GM23338 (cell line): ENCODE measurements around the gene ZNF385B. TPM values are rescaled to one million over a fixed set of nuclear protein-coding genes. Genes with fewer than 3 reads are reported as not detected.

Source experiments
- ATAC-seq: fragments of 200-7000 bp; cut with Tn5 transposase; 3 replicates; pipeline ENCODE4 v1.9.1; 2020
- DNase-seq: peaks from one replicate; pipeline ENCODE4 v3.0.0-alpha.2; 2015; ENCODE audit warnings: low spot score
- H2AFZ ChIP-seq: fragments of 200-600 bp; sonication (generic); 2 replicates; pipeline ENCODE4 v1.8.0; 2016; ENCODE audit warnings: antibody characterized with exemption, mild to moderate bottlenecking, moderate library complexity
- H3F3A ChIP-seq: fragments of 200-600 bp; sonication (generic); replicated peaks from 2 replicates; pipeline ENCODE4 v1.8.0; 2017; ENCODE audit warnings: antibody characterized with exemption, mixed run types, low read depth
- H3K27ac ChIP-seq: fragments of 200-600 bp; sonication (generic); 2 replicates; pipeline ENCODE4 v1.6.1; 2016; ENCODE audit warnings: low read depth
- H3K27me3 ChIP-seq: fragments of 200-600 bp; sonication (generic); 2 replicates; pipeline ENCODE4 v1.8.0; 2016; ENCODE audit warnings: mild to moderate bottlenecking, mixed run types, moderate library complexity; ENCODE audit not compliant: insufficient read depth
- H3K36me3 ChIP-seq: fragments of 200-600 bp; sonication (generic); 2 replicates; pipeline ENCODE4 v1.8.0; 2016; ENCODE audit warnings: mild to moderate bottlenecking; ENCODE audit not compliant: insufficient read depth
- H3K4me1 ChIP-seq: fragments of 200-600 bp; sonication (generic); 2 replicates; pipeline ENCODE4 v1.8.0; 2016; ENCODE audit warnings: mild to moderate bottlenecking, moderate library complexity; ENCODE audit not compliant: insufficient read depth
- H3K4me2 ChIP-seq: fragments of 200-600 bp; sonication (generic); 2 replicates; pipeline ENCODE4 v1.7.1; 2017; ENCODE audit warnings: mixed run types
- H3K4me3 ChIP-seq: fragments of 200-600 bp; sonication (generic); 2 replicates; pipeline ENCODE4 v1.6.1; 2016; ENCODE audit warnings: mixed run types
- H3K79me2 ChIP-seq: fragments of 200-600 bp; sonication (generic); replicated peaks from 2 replicates; pipeline ENCODE4 v1.8.0; 2017; ENCODE audit warnings: mild to moderate bottlenecking; ENCODE audit not compliant: insufficient read depth
- H3K9me2 ChIP-seq: fragments of 200-600 bp; sonication (generic); 2 replicates; pipeline ENCODE4 v1.8.0; 2017; ENCODE audit not compliant: insufficient read depth
- H4K20me1 ChIP-seq: fragments of 200-600 bp; sonication (generic); replicated peaks from 2 replicates; pipeline ENCODE4 v1.8.0; 2017; ENCODE audit warnings: mild to moderate bottlenecking; ENCODE audit not compliant: insufficient read depth
- H3K27ac Mint-ChIP-seq: 2 replicates; pipeline ENCODE4 v1.8.0; 2020; ENCODE audit warnings: inconsistent platforms, mild to moderate bottlenecking, moderate library complexity, mixed read lengths
- H3K27me3 Mint-ChIP-seq: 3 replicates; pipeline ENCODE4 v1.8.0; 2022; ENCODE audit warnings: low read depth, mild to moderate bottlenecking, moderate library complexity, mixed read lengths, inconsistent platforms; ENCODE audit not compliant: insufficient read depth, poor library complexity
- H3K36me3 Mint-ChIP-seq: 3 replicates; pipeline ENCODE4 v1.8.0; 2021; ENCODE audit warnings: low read depth, mild to moderate bottlenecking, inconsistent platforms, moderate library complexity, mixed read lengths
- H3K4me1 Mint-ChIP-seq: 3 replicates; pipeline ENCODE4 v1.8.0; 2020; ENCODE audit warnings: mild to moderate bottlenecking, inconsistent platforms, mixed read lengths
- H3K4me3 Mint-ChIP-seq: 3 replicates; pipeline ENCODE4 v1.8.0; 2021; ENCODE audit warnings: moderate library complexity, mild to moderate bottlenecking, inconsistent platforms, mixed read lengths
- H3K9me3 Mint-ChIP-seq: 3 replicates; pipeline ENCODE4 v1.8.0; 2020; ENCODE audit warnings: moderate library complexity, mild to moderate bottlenecking, inconsistent platforms, mixed read lengths
- CREB1 ChIP-seq: fragments of 250-450 bp; sonication (Bioruptor Pico); IDR thresholded peaks from 2 replicates; pipeline ENCODE4 v1.5.0; 2020; ENCODE audit warnings: low read depth, mild to moderate bottlenecking, moderate library complexity
- EZH2 ChIP-seq: fragments of 200-600 bp; sonication (generic); IDR thresholded peaks from one replicate; pipeline ENCODE4 v1.8.0; 2017; ENCODE audit warnings: antibody characterized with exemption, mild to moderate bottlenecking, low read depth; ENCODE audit not compliant: unreplicated experiment
- EZH2phosphoT487 ChIP-seq: fragments of 200-600 bp; sonication (generic); IDR thresholded peaks from one replicate; pipeline ENCODE4 v1.8.1; 2018; ENCODE audit warnings: antibody characterized with exemption; ENCODE audit not compliant: unreplicated experiment
- JUNB ChIP-seq: IDR thresholded peaks from one replicate; pipeline ENCODE4 v1.6.1; 2016; ENCODE audit warnings: antibody characterized with exemption; ENCODE audit not compliant: unreplicated experiment
- NANOG ChIP-seq: IDR thresholded peaks from 2 replicates; pipeline ENCODE4 v1.6.1; 2016; ENCODE audit warnings: antibody characterized with exemption, borderline replicate concordance
- POLR2AphosphoS5 ChIP-seq: IDR thresholded peaks from 2 replicates; pipeline ENCODE4 v1.6.1; 2016; ENCODE audit warnings: antibody characterized with exemption, low read depth
- STAT1 ChIP-seq: IDR thresholded peaks from one replicate; pipeline ENCODE4 v1.6.1; 2016; ENCODE audit warnings: antibody characterized with exemption; ENCODE audit not compliant: unreplicated experiment
- ZNF114 ChIP-seq: fragments of 250-450 bp; sonication (Bioruptor Pico); IDR thresholded peaks from 2 replicates; pipeline ENCODE4 v1.5.0; 2020; ENCODE audit warnings: mild to moderate bottlenecking, moderate library complexity
- ZNF331 ChIP-seq: fragments of 250-450 bp; sonication (Bioruptor Pico); IDR thresholded peaks from 2 replicates; pipeline ENCODE4 v1.5.0; 2020; ENCODE audit warnings: low read depth, mild to moderate bottlenecking, moderate library complexity
- polyA plus RNA-seq: library from polyadenylated mRNA; unstranded; fragments of >200 nt; fragmentation: Nextera tagmentation; extraction: Ambion mirVana; gene quantifications from 2 replicates; pipeline ENCODE4 v1.2.1, GENCODE V29; 2016
- total RNA-seq: library from RNA; depleted of rRNA; stranded (reverse); fragments of >200 nt; shearing (Covaris generic); gene quantifications from 2 replicates; pipeline ENCODE4 v1.2.3, GENCODE V29; 2014
- TF ChIP-seq, protein P1 (sequence below): fragments of 250-450 bp; sonication (Bioruptor Pico); IDR thresholded peaks from 2 replicates; pipeline ENCODE4 v1.5.0; 2020; ENCODE audit warnings: mild to moderate bottlenecking, moderate library complexity
- TF ChIP-seq, protein P2 (sequence below), 2 experiments: fragments of 200-600 bp in 1 of 2; sonication (generic) in 1 of 2; conservative IDR thresholded peaks; 2 replicates each; pipeline versions ENCODE4 v1.5.1 to v1.6.1; 2016 to 2017; ENCODE audit warnings: antibody characterized with exemption in 2 of 2, low read depth in 2 of 2, mild to moderate bottlenecking in 2 of 2, moderate library complexity in 1 of 2
- TF ChIP-seq, protein P3 (sequence below): IDR thresholded peaks from one replicate; pipeline ENCODE4 v1.6.1; 2018; ENCODE audit warnings: antibody characterized with exemption; ENCODE audit not compliant: unreplicated experiment
- TF ChIP-seq, protein P4 (sequence below): IDR thresholded peaks from 2 replicates; pipeline ENCODE4 v1.6.1; 2016; ENCODE audit warnings: antibody characterized with exemption

Gene ZNF385B
- total and polyA plus RNA-seq, 2 experiments from 2014 or later = 1.5 to 4.6 TPM

DNA sequence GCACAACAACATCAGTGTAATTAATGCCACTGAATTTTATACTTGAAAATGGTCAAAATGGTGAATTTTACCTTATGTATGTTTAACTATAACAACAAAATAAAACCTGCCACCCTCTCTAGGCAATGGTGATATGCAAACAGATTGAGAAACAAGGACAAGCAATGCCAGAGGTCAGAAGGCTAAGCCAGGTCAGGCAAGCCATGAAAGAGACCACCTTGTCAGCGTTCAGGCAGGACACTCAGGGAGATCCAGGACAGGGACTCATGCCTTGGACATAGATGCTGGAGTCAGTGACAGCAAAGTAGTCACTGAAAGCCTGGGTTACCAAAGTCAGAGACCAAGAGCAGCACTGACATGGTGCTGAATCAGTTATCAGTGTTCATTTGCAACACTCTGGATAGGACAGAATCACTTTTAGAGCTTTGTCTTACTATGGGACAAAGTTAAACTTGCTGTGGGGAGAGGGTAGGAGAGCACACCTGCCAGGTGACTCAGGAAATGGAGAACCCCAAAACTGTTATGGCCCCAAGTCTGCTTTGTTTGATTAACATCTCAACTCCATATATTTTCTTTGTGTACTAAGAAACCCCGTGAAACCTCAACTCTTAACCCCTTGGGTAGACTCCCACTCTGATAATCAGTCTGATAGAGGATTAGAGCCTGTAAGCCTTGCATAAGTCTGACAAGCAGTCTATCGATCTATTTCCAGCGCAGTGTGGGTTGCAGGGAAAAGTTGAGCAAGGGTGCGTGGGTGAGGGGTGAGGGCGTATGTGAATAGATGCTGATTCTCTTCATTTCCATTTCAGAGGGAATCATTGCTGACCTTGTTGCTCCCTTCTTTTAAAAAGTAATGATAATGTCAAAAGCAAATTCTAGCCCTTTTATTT, 48.7 kb upstream of the ZNF385B start:
- Histone ChIP-seq H3K9me2 (no peaks in the 10 kb centered on the region), H3K79me2 (no peaks in the 10 kb centered on the region), H3K4me2 (peak overlapping the region; percentile 72), H3K27me3 (no peaks in the 10 kb centered on the region), H3K27ac (no peak overlapping the region), H3K4me3 (no peak overlapping the region), H3K36me3 (no peaks in the 10 kb centered on the region), H3F3A (no peaks in the 10 kb centered on the region), H3K4me1 (peaks cover 14% of the 10 kb centered on the region), H4K20me1 (no peaks in the 10 kb centered on the region), H2AFZ (peak overlapping the region; percentile 57)
- Mint-ChIP-seq H3K4me1 (peaks cover 18% of the 10 kb centered on the region), H3K36me3 (no peaks in the 10 kb centered on the region), H3K9me3 (no peaks in the 10 kb centered on the region), H3K27ac (peak overlapping the region; percentile 13; the same call in 1 of the 2 replicates), H3K4me3 (no peak overlapping the region; the same call in 2 of the 3 replicates), H3K27me3 (no peaks in the 10 kb centered on the region)
- DNase-seq (no peak), ATAC-seq (peak; percentile 71)
- no peak for TF ChIP-seq EZH2phosphoT487
- TF ChIP-seq, protein P1, sequence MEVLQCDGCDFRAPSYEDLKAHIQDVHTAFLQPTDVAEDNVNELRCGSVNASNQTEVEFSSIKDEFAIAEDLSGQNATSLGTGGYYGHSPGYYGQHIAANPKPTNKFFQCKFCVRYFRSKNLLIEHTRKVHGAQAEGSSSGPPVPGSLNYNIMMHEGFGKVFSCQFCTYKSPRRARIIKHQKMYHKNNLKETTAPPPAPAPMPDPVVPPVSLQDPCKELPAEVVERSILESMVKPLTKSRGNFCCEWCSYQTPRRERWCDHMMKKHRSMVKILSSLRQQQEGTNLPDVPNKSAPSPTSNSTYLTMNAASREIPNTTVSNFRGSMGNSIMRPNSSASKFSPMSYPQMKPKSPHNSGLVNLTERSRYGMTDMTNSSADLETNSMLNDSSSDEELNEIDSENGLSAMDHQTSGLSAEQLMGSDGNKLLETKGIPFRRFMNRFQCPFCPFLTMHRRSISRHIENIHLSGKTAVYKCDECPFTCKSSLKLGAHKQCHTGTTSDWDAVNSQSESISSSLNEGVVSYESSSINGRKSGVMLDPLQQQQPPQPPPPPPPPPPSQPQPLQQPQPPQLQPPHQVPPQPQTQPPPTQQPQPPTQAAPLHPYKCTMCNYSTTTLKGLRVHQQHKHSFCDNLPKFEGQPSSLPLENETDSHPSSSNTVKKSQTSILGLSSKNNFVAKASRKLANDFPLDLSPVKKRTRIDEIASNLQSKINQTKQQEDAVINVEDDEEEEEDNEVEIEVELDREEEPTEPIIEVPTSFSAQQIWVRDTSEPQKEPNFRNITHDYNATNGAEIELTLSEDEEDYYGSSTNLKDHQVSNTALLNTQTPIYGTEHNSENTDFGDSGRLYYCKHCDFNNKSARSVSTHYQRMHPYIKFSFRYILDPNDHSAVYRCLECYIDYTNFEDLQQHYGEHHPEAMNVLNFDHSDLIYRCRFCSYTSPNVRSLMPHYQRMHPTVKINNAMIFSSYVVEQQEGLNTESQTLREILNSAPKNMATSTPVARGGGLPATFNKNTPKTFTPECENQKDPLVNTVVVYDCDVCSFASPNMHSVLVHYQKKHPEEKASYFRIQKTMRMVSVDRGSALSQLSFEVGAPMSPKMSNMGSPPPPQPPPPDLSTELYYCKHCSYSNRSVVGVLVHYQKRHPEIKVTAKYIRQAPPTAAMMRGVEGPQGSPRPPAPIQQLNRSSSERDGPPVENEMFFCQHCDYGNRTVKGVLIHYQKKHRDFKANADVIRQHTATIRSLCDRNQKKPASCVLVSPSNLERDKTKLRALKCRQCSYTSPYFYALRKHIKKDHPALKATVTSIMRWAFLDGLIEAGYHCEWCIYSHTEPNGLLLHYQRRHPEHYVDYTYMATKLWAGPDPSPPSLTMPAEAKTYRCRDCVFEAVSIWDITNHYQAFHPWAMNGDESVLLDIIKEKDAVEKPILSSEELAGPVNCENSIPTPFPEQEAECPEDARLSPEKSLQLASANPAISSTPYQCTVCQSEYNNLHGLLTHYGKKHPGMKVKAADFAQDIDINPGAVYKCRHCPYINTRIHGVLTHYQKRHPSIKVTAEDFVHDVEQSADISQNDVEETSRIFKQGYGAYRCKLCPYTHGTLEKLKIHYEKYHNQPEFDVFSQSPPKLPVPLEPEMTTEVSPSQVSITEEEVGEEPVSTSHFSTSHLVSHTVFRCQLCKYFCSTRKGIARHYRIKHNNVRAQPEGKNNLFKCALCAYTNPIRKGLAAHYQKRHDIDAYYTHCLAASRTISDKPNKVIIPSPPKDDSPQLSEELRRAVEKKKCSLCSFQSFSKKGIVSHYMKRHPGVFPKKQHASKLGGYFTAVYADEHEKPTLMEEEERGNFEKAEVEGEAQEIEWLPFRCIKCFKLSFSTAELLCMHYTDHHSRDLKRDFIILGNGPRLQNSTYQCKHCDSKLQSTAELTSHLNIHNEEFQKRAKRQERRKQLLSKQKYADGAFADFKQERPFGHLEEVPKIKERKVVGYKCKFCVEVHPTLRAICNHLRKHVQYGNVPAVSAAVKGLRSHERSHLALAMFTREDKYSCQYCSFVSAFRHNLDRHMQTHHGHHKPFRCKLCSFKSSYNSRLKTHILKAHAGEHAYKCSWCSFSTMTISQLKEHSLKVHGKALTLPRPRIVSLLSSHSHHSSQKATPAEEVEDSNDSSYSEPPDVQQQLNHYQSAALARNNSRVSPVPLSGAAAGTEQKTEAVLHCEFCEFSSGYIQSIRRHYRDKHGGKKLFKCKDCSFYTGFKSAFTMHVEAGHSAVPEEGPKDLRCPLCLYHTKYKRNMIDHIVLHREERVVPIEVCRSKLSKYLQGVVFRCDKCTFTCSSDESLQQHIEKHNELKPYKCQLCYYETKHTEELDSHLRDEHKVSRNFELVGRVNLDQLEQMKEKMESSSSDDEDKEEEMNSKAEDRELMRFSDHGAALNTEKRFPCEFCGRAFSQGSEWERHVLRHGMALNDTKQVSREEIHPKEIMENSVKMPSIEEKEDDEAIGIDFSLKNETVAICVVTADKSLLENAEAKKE = no peak
- TF ChIP-seq JUNB = no peak
- TF ChIP-seq ZNF114 (CRISPR knock-in tag) = no peak
- TF ChIP-seq NANOG = no peak
- TF ChIP-seq, protein P2, sequence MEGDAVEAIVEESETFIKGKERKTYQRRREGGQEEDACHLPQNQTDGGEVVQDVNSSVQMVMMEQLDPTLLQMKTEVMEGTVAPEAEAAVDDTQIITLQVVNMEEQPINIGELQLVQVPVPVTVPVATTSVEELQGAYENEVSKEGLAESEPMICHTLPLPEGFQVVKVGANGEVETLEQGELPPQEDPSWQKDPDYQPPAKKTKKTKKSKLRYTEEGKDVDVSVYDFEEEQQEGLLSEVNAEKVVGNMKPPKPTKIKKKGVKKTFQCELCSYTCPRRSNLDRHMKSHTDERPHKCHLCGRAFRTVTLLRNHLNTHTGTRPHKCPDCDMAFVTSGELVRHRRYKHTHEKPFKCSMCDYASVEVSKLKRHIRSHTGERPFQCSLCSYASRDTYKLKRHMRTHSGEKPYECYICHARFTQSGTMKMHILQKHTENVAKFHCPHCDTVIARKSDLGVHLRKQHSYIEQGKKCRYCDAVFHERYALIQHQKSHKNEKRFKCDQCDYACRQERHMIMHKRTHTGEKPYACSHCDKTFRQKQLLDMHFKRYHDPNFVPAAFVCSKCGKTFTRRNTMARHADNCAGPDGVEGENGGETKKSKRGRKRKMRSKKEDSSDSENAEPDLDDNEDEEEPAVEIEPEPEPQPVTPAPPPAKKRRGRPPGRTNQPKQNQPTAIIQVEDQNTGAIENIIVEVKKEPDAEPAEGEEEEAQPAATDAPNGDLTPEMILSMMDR (conservative IDR thresholded peaks at IDR 0.05; ENCODE audit: low read depth in 2 of 2) = no peak
- TF ChIP-seq, protein P3, sequence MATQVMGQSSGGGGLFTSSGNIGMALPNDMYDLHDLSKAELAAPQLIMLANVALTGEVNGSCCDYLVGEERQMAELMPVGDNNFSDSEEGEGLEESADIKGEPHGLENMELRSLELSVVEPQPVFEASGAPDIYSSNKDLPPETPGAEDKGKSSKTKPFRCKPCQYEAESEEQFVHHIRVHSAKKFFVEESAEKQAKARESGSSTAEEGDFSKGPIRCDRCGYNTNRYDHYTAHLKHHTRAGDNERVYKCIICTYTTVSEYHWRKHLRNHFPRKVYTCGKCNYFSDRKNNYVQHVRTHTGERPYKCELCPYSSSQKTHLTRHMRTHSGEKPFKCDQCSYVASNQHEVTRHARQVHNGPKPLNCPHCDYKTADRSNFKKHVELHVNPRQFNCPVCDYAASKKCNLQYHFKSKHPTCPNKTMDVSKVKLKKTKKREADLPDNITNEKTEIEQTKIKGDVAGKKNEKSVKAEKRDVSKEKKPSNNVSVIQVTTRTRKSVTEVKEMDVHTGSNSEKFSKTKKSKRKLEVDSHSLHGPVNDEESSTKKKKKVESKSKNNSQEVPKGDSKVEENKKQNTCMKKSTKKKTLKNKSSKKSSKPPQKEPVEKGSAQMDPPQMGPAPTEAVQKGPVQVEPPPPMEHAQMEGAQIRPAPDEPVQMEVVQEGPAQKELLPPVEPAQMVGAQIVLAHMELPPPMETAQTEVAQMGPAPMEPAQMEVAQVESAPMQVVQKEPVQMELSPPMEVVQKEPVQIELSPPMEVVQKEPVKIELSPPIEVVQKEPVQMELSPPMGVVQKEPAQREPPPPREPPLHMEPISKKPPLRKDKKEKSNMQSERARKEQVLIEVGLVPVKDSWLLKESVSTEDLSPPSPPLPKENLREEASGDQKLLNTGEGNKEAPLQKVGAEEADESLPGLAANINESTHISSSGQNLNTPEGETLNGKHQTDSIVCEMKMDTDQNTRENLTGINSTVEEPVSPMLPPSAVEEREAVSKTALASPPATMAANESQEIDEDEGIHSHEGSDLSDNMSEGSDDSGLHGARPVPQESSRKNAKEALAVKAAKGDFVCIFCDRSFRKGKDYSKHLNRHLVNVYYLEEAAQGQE = no peak
- no peak for TF ChIP-seq EZH2
- TF ChIP-seq, protein P4, sequence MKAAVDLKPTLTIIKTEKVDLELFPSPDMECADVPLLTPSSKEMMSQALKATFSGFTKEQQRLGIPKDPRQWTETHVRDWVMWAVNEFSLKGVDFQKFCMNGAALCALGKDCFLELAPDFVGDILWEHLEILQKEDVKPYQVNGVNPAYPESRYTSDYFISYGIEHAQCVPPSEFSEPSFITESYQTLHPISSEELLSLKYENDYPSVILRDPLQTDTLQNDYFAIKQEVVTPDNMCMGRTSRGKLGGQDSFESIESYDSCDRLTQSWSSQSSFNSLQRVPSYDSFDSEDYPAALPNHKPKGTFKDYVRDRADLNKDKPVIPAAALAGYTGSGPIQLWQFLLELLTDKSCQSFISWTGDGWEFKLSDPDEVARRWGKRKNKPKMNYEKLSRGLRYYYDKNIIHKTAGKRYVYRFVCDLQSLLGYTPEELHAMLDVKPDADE = no peak
- no peak for TF ChIP-seq ZNF331
- TF ChIP-seq POLR2AphosphoS5 = no peak
- TF ChIP-seq STAT1 = no peak
- TF ChIP-seq CREB1 (CRISPR knock-in tag) = no peak
